Brain (organoid and tissue), 1 donor: ENCODE data around the gene PARD6A. TPM values are rescaled to one million over a fixed set of nuclear protein-coding genes. Genes with fewer than 3 reads are reported as not detected.

ENCODE experiments used
- polyA plus RNA-seq: library from polyadenylated mRNA; stranded (reverse); fragments of 350-450 nt; fragmentation: Illumina TruSeq; extraction: RNeasy Lipid Tissue Mini Kit (QIAGEN cat#74804); gene quantifications from one replicate; pipeline ENCODE4 v1.2.3, GENCODE V29; 2015; ENCODE audit warnings: low read depth, low replicate concordance; ENCODE audit not compliant: insufficient read depth

Gene PARD6A
- polyA plus RNA-seq, 1 donor from 2014 or later: 39.6 TPM

Other genes starting within 250 kb of the PARD6A start
- 10.6 TPM for gene ZDHHC1, start 244.5 kb upstream of the PARD6A start, polyA plus RNA-seq
- gene HSD11B2, start 229.8 kb upstream of the PARD6A start, polyA plus RNA-seq: 47.9 TPM
- 208 TPM for gene ATP6V0D1, start 179.8 kb upstream of the PARD6A start, polyA plus RNA-seq
- gene AGRP, start 177.4 kb upstream of the PARD6A start, polyA plus RNA-seq: 0.49 TPM
- 64.2 TPM for gene RIPOR1, start 132.1 kb upstream of the PARD6A start, polyA plus RNA-seq
- 58.2 TPM for gene CTCF, start 98.4 kb upstream of the PARD6A start, polyA plus RNA-seq
- gene CARMIL2, start 15.8 kb upstream of the PARD6A start, polyA plus RNA-seq: 36.1 TPM
- gene ACD, start 700 bp upstream of the PARD6A start, polyA plus RNA-seq: 59.2 TPM
- gene ENKD1, start 5.8 kb downstream of the PARD6A start, polyA plus RNA-seq: 43.7 TPM
- 6.6 TPM for gene C16orf86, start 5.9 kb downstream of the PARD6A start, polyA plus RNA-seq
- gene GFOD2, start 58.4 kb downstream of the PARD6A start, polyA plus RNA-seq: 38.7 TPM
- gene RANBP10, start 145.6 kb downstream of the PARD6A start, polyA plus RNA-seq: 12.6 TPM
- gene TSNAXIP1, start 145.9 kb downstream of the PARD6A start, polyA plus RNA-seq: 1.8 TPM
- 42.7 TPM for gene THAP11, start 181.4 kb downstream of the PARD6A start, polyA plus RNA-seq
- 181 TPM for gene NUTF2, start 186.0 kb downstream of the PARD6A start, polyA plus RNA-seq
- gene CENPT, start 186.7 kb downstream of the PARD6A start, polyA plus RNA-seq: 23.9 TPM
- 64.6 TPM for gene EDC4, start 212.1 kb downstream of the PARD6A start, polyA plus RNA-seq
- gene NRN1L, start 223.9 kb downstream of the PARD6A start, polyA plus RNA-seq: 2.6 TPM
- 28.0 TPM for gene PSKH1, start 232.3 kb downstream of the PARD6A start, polyA plus RNA-seq